Measurements from ENCODE around the gene VCP.
"Not testable (repeated sequence)": the region's sequence is repeated elsewhere in the genome, so short reads cannot be mapped to it uniquely, and the experiment has no call there.

The VCP gene

GRCh38 chr9:35060548-35061207 is 11.7 kb downstream of the VCP start:
- no peak for DNase-seq (ENCODE audit: low spot score)

GRCh38 chr9:35059438-35059837 is 13.0 kb downstream of the VCP start:
- DNase-seq (ENCODE audit: low spot score): no peak

DNA sequence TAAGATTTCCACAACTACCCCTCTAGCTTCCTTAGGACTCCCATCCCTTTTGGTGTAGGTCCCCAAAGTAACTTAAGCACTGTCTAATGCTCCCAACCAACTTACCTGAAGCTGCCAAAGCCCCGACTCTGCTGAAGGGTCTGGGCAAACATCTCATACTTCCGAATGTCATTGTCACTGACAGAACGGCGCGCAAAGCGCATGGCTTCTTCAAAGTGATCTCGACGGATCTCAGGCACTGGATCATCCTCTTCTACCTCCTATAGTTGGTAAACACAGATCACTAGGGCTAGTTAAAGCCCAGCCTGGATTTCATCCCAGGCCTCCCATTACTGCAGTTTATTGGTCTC is 15.2 kb downstream of the VCP start:
- DNase-seq (ENCODE audit: low spot score): no peak

DNA sequence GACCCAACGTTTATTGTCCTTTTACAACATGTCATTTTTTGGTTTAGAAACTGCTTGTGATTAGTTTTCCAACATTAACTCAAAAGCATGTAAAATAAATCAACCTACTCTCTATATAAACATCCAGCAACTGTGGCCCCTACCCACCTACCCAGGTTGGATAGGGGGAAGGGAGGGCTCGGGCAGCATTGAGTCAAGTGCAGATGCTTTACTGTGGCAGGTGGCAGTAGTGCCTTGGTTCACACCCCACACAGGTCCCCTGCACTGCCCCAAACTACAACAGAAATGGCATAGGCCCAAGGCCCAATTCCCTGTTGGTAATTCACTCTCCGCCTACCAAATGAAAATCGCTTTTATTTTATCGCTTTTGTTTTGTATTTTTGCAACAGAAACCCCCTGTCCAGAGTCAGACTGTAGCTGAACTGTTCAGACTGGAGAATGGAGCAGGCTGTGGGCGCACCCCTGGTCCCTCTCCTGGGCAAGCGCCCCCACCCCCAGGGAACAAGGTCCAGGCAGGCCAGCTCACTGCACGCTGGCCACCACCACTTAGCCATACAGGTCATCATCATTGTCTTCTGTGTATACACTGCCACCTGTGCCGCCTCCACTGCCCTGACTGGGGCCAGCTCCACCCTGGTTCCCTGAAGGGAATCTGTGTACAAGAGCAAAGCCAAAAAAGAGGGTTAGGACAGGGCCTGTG is 15.7 kb downstream of the VCP start:
- no peak for DNase-seq (ENCODE audit: low spot score)

DNA sequence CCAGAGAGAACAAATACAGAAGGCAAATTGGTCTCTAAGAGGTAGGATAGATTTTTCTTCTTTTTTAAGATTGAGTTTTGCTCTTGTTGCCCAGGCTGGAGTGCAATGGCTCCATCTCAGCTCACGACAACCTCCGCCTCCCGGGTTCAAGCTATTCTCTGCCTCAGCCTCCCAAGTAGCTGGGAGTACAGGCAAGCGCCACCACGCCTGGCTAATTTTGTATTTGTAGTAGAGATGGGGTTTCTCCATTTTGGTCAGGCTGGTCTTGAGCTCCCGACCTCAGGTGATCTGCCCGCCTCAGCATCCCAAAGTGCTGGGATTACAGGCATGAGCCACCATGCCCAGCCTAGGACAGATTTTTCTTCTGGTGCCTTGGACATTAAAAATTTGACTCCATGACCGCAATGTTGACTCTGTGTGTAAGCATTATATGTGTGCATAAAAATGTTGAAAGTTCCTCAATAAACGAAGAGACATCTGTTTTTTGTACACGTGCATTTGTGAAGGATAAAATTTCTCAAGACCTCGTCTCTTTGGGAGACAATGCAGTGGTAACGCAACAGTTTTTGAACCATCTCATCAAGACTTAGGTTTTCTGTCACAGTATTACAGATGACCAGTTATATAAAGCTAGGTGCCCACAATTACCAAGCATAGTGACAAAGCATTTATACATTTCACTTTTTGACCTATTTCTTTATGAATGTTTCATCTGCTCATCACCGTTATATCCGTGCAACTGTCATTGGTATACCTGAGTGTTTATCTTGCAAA is 17.4 kb downstream of the VCP start:
- no peak for DNase-seq (ENCODE audit: low spot score)

DNA sequence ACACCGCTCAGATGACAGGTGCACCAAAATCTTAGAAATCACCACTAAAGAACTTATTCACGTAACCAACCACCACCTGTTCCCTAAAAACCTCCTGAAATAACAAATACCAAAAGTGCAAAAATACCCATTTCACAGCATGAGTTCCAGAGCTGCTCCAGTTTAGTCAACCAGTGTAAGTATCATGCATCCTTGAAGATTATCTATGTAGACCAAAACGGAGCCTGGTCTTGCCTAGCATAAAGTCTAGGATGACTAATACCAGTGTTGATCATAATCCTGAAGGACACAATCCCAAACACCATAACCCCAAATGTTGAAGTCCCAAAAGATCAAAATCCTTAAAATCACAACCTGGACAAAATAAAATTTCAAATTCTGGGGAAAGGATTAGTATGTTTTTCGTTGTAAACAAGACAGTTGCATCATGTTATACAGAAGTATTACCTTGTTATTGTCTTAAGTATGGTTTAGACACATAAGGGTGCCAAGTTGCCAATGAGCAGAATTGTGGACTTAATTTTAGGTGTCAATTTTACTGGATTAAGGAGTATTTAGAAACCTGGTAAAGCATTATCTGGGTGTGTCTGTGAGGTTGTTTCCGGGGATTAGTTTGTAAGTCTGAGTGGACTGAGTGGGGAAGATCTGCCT is 18.1 kb downstream of the VCP start:
- no peak for DNase-seq (ENCODE audit: low spot score)

DNA sequence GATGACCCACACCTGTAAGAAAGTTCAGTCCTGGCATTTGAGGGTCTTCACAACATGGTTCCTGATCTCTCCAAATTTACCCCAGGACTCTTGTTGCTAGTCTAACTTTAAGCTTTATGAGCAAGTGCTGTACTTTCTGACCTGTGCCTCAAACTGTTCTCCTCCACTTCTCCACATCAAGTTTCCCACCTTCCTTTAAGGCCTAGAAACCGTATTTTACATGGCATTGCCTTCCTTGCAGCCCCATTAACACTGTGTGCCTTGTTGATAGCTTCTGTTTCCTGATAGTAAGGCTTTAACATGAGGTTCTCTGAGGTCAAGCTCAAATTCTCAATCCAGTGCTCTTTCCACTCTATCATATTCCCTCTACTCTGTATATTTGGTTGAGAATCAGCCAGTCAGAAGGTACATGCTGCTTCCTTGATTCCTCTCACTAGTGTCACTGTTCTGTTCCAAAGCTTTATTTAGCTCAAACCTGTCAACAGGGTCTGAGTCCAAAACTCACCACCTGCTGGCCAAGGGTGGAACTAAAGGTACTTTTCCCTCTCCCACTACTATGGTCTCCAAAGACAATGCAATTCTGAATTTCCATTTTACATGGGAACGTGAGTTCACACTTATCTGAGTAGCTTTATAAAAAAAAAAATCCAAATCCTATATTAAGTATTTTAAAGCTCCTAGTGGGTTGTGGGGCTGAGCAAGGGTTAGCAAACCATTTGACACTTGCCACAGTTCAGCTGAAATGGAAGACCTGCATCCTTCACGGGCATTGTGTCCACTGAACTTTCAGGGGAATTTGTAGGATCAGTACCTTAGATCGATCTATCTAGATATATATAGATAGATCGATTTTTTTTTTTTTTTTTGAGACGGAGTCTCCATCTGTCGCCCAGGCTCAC is 21.1 kb downstream of the VCP start:
- DNase-seq (ENCODE audit: low spot score): peak; percentile 96

GRCh38 chr9:35048511-35048910 is 23.9 kb downstream of the VCP start:
- DNase-seq (ENCODE audit: low spot score): no peak

DNA sequence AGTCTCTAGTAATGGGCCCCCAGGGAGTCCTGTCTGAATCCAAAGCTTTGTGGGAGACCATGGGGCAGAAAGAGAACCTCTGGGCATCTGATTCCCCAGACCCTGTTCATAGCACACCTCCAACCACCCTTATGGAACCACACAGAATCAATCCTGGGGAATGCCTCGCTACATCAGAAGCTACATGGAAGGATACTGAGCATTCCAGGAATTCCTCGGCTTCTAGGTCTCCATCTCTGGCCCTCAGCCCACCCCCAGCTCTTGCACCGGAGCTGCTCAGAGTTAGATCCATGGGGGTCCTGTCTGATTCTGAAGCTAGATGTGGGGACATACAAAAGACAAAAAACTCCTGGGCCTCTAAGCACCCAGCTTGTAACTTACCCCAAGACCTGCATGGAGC is 28.4 kb downstream of the VCP start:
- no peak for DNase-seq (ENCODE audit: low spot score)

GRCh38 chr9:35042891-35043545 is 29.4 kb downstream of the VCP start:
- DNase-seq (ENCODE audit: low spot score): no peak

DNA sequence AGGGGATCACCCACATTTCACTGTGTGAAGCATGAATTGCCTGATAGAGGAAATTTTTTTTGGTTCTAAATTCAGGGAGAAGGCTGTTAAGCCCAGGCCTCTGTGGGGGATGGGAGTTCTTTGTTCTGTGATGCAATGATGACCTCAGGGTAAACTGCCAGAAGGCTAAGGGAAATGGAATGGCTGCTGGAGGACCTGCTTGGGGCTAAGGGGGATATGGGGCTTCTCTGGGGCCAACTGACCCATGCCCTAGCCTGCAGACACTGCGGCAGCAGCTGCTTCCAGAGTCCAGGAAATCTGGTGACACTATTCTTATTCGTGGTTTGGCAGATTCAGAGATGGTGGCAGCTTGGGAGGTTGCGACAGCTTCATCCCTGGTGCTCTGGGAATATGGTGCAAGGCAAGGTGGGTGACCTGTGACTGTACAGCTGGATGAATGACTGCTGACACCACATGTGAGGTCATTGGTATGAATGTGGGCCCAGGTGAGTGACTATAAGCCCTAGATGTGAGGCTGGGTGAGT is 30.3 kb downstream of the VCP start:
- no peak for DNase-seq (ENCODE audit: low spot score)

GRCh38 chr9:35035851-35036701 is 36.3 kb downstream of the VCP start:
- no peak for DNase-seq (ENCODE audit: low spot score)

DNA sequence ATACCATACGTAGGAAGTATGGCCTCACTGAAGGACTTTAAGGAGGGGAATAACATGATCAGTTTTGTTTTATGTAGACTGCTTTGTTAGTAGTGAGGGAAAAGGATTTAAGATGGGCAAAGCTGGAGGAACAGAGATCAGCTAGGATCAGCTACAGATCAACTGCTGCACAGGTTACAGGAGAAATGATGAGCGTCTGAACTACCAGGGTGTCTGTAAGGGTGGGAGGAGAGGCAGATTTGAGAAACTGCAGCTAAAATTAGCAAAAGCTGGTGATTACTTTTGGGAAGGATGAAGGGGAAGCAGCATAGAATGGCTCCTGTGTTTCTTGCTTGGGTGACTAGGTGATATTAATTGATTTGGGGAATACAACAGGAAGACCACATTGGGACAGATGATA is 39.3 kb downstream of the VCP start:
- no peak for DNase-seq (ENCODE audit: low spot score)

GRCh38 chr9:35029852-35030251 is 42.6 kb downstream of the VCP start:
- peak; percentile 42 for DNase-seq (ENCODE audit: low spot score)

GRCh38 chr9:35029241-35029640 is 43.2 kb downstream of the VCP start:
- DNase-seq (ENCODE audit: low spot score): no peak

DNA sequence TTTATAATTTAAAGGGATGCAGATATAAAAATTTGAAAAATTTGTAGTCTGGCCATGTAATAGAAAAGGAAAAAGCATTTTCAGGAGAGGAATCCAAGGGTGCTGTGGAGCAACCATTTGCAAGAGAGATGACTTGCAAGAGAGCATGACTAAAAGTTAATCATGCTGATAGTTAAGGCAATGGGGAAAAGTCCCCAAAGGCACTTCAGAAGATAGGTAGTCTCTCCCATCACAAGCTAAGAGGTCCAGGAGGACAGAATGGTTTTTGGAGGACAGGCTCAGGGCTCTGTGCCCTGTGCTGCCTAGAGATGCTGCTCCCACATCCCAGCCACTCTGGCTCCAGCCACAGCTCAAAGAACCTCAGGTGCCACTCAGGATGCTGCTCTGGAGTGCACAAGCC is 44.1 kb downstream of the VCP start:
- no peak for DNase-seq (ENCODE audit: low spot score)

- no peak for DNase-seq (ENCODE audit: low spot score)
These were observed 44.6 kb downstream of the VCP start for GRCh38 chr9:35027860-35028259.

GRCh38 chr9:35027374-35027773 is 45.1 kb downstream of the VCP start:
- no peak for DNase-seq (ENCODE audit: low spot score)

- no peak for DNase-seq (ENCODE audit: low spot score)
These were observed 45.8 kb downstream of the VCP start for GRCh38 chr9:35026671-35027070.

- DNase-seq (ENCODE audit: low spot score): not testable (repeated sequence)
These were observed 49.0 kb downstream of the VCP start for GRCh38 chr9:35023443-35023842.
